ENCODE results near the gene SYCN.

SYCN gene

DNA sequence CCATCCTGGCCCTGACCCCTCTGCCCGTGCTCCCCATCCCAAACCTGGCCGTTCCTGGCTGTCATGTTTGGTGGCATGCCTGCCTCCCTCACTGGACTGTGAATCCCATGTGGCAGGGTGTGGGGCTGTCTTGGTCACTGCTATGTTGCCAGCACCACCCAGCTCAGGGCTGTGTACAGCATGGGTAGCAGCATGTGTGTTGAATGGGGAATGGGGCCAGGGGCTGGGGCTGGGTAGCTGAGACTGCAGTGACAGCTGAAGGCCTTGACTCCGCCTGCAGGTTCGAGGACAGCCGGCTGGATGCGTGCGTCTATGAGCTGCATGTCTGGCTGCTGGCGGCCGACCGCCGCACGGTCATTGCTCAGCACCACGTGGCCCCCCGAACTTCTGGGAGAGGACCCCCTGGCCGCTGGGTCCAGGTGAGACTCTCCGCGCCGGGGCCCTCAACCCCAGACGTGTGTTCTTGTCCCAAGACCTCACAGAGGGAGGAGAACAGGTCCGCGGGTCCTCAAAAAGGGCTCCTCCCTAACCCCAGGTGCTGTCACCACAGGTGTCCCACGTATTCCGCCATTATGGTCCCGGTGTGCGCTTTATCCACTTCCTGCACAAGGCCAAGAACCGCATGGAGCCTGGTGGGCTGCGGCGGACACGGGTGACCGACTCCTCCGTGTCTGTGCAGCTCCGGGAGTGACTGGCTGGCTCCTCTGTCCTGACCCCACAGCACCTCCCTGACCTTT lies 3.8 kb downstream of the SYCN start:
- H3K36me3 ChIP-seq (ENCODE audit: control insufficient read depth, insufficient read depth, low read length), result no peaks in the 10 kb centered on the region
- no peak overlapping the region for H3K4me3 ChIP-seq (ENCODE audit: low read length)
- H3K9me3 ChIP-seq (ENCODE audit: control insufficient read depth, low read length), result no peaks in the 10 kb centered on the region
- peaks cover 12% of the 10 kb centered on the region for H3K4me1 ChIP-seq (ENCODE audit: control insufficient read depth, insufficient read depth, low read length)
- peaks cover 61% of the 10 kb centered on the region for H3K27me3 ChIP-seq (ENCODE audit: control insufficient read depth, insufficient read depth, low read length)
- no peak overlapping the region for H3K9ac ChIP-seq (ENCODE audit: low read length)

- H3K36me3 ChIP-seq (ENCODE audit: control insufficient read depth, insufficient read depth, low read length), result no peaks in the 10 kb centered on the region
Measured at GRCh38 chr19:39199025-39199424, 5.0 kb downstream of the SYCN start.

DNA sequence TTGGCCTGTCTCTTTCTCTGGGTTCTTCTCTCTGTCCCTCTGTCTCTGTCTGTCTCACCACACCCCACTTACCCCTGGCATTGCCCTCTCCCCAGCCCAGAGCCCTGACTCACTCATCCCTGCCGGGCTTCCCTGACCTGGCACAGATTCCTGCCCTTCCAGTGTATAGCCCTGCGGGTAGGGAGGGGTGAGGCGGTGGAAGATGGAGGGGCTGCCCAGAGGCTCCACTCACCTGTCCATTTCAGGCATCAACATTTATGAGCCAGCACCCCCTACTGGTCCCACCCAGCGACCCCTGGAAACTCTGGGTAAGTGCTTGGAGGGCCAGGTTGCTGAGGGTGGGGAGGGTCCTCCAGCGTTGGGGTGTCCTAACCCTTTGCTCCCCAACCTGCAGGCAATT lies 6.3 kb downstream of the SYCN start:
- Histone ChIP-seq H3K4me3 (ENCODE audit: low read length) (no peak overlapping the region), H3K9me3 (ENCODE audit: control insufficient read depth, low read length) (no peaks in the 10 kb centered on the region), H3K27me3 (ENCODE audit: control insufficient read depth, insufficient read depth, low read length) (peaks cover 55% of the 10 kb centered on the region), H3K4me1 (ENCODE audit: control insufficient read depth, insufficient read depth, low read length) (peaks cover 6% of the 10 kb centered on the region), H3K36me3 (ENCODE audit: control insufficient read depth, insufficient read depth, low read length) (no peaks in the 10 kb centered on the region), H3K9ac (ENCODE audit: low read length) (no peak overlapping the region)

More at GRCh38 chr19:39199025-39199424, 5.0 kb downstream of the SYCN start:
- Histone ChIP-seq H3K4me1 (ENCODE audit: control insufficient read depth, insufficient read depth, low read length) (peaks cover 6% of the 10 kb centered on the region), H3K9me3 (ENCODE audit: control insufficient read depth, low read length) (no peaks in the 10 kb centered on the region), H3K4me3 (ENCODE audit: low read length) (no peak overlapping the region), H3K9ac (ENCODE audit: low read length) (no peak overlapping the region), H3K27me3 (ENCODE audit: control insufficient read depth, insufficient read depth, low read length) (peaks cover 64% of the 10 kb centered on the region)

DNA sequence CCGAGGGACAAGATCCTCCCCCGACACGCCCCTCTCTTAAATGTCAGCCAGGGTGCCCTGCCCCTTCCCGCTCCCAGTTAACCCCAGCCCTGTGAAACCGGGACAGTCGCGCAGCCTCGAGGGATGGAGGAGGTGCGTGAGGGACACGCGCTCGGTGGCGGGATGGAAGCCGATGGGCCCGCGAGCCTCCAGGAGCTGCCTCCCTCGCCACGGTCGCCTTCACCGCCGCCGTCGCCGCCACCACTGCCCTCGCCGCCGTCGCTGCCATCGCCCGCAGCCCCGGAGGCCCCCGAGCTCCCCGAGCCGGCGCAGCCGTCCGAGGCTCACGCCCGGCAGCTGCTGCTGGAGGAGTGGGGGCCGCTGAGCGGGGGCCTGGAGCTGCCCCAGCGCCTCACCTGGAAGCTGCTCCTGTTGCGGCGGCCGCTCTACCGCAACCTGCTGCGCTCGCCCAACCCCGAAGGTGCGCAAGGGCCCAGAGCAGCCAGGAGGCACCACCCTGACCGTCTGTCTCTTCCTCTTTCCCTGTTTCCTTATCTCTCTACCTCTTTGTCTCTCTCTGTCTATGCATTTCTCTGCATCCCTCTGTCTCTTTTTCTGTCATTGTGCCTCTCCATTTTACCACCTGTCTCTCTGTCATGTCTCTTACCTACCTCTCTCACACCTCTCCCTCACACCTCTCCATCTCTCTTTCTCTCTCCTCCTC lies 7.1 kb downstream of the SYCN start, which contains the start of gene NCCRP1:
NCCRP1 (plus strand) TSS at position 105 of the 703 bp plus-strand sequence; CDS start at position 124, 19 bp downstream.
- H3K9ac ChIP-seq (ENCODE audit: low read length), result no peak within 1 kb of the TSS
- no peaks in the 10 kb centered on the region for H3K9me3 ChIP-seq (ENCODE audit: control insufficient read depth, low read length)
- H3K4me1 ChIP-seq (ENCODE audit: control insufficient read depth, insufficient read depth, low read length), result peaks cover 6% of the 10 kb centered on the region
- no peaks in the 10 kb centered on the region for H3K36me3 ChIP-seq (ENCODE audit: control insufficient read depth, insufficient read depth, low read length)
- H3K27me3 ChIP-seq (ENCODE audit: control insufficient read depth, insufficient read depth, low read length), result peaks cover 54% of the 10 kb centered on the region
- no peak within 1 kb of the TSS for H3K4me3 ChIP-seq (ENCODE audit: low read length)

GRCh38 chr19:39196320-39196719 lies 7.7 kb downstream of the SYCN start:
- H3K4me1 ChIP-seq (ENCODE audit: control insufficient read depth, insufficient read depth, low read length), result peaks cover 6% of the 10 kb centered on the region
- no peak overlapping the region for H3K4me3 ChIP-seq (ENCODE audit: low read length)
- peaks cover 51% of the 10 kb centered on the region for H3K27me3 ChIP-seq (ENCODE audit: control insufficient read depth, insufficient read depth, low read length)
- H3K36me3 ChIP-seq (ENCODE audit: control insufficient read depth, insufficient read depth, low read length), result no peaks in the 10 kb centered on the region
- H3K9me3 ChIP-seq (ENCODE audit: control insufficient read depth, low read length), result no peaks in the 10 kb centered on the region
- H3K9ac ChIP-seq (ENCODE audit: low read length), result no peak overlapping the region

DNA sequence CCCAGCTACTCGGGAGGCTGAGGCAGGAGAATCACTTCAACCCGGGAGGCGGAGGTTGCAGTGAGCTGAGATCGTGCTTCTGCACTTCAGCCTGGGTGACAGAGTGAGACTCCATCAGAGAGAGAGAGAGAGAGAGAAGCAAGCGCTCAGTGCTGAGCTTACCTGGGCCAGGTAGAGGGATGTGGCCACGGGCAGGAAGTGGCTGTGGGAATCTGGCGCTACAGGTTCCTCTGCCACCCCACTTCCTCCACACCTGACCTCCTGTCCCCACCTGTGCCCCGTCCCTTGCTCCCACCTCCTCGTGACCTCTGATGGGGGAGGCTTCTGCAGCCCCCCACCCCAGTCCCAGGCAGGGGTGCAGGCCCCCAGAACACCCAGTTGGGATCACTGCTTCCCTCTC lies 8.3 kb downstream of the SYCN start:
- Histone ChIP-seq H3K9ac (ENCODE audit: low read length) (no peak overlapping the region), H3K9me3 (ENCODE audit: control insufficient read depth, low read length) (no peaks in the 10 kb centered on the region), H3K36me3 (ENCODE audit: control insufficient read depth, insufficient read depth, low read length) (no peaks in the 10 kb centered on the region), H3K4me3 (ENCODE audit: low read length) (no peak overlapping the region), H3K4me1 (ENCODE audit: control insufficient read depth, insufficient read depth, low read length) (peaks cover 6% of the 10 kb centered on the region), H3K27me3 (ENCODE audit: control insufficient read depth, insufficient read depth, low read length) (peaks cover 46% of the 10 kb centered on the region)

DNA sequence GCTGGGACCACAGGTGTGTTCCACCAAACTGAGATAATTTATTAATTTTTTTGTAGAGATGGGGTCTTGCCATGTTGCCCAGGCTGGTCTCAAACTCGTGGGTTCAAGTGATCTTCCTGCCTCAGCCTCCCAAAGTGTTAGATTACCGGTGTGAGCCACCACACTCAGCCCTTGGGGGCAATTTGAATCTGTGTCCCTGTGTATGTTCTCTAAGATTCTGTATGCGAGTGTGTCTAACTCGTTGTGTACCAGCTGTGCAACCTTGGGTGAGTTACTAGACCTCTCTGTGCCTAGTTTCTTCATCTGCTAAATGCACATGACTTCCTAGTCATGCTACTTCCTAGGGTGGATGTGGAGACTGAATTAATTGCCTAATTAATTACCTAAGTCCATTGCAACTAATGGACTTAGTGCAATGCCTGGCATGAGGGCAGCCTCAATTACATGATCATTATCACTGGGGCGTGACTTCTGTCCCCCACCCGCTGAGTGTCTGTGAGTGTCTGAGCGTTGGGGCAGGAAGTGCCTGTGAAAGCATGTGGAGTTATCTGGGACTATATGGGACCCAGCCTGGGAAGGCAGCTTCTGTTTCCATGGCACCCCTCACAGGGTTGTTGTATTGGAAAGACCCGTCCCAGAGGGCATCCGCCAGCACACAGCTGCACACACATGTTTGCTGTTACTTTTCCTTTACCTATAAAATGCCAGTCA lies 9.1 kb downstream of the SYCN start:
- Histone ChIP-seq H3K36me3 (ENCODE audit: control insufficient read depth, insufficient read depth, low read length) (no peaks in the 10 kb centered on the region), H3K4me3 (ENCODE audit: low read length) (no peak overlapping the region), H3K9ac (ENCODE audit: low read length) (no peak overlapping the region), H3K9me3 (ENCODE audit: control insufficient read depth, low read length) (no peaks in the 10 kb centered on the region), H3K4me1 (ENCODE audit: control insufficient read depth, insufficient read depth, low read length) (peaks cover 6% of the 10 kb centered on the region), H3K27me3 (ENCODE audit: control insufficient read depth, insufficient read depth, low read length) (peaks cover 40% of the 10 kb centered on the region)

- Histone ChIP-seq H3K27me3 (ENCODE audit: control insufficient read depth, insufficient read depth, low read length) (peaks cover 37% of the 10 kb centered on the region), H3K9ac (ENCODE audit: low read length) (no peak overlapping the region), H3K36me3 (ENCODE audit: control insufficient read depth, insufficient read depth, low read length) (no peaks in the 10 kb centered on the region), H3K4me3 (ENCODE audit: low read length) (no peak overlapping the region), H3K9me3 (ENCODE audit: control insufficient read depth, low read length) (no peaks in the 10 kb centered on the region), H3K4me1 (ENCODE audit: control insufficient read depth, insufficient read depth, low read length) (peaks cover 3% of the 10 kb centered on the region)
Measured at GRCh38 chr19:39193803-39194202, 10.3 kb downstream of the SYCN start.

GRCh38 chr19:39192846-39193245 lies 11.2 kb downstream of the SYCN start:
- Histone ChIP-seq H3K4me3 (ENCODE audit: low read length) (no peak overlapping the region), H3K27me3 (ENCODE audit: control insufficient read depth, insufficient read depth, low read length) (peaks cover 31% of the 10 kb centered on the region), H3K36me3 (ENCODE audit: control insufficient read depth, insufficient read depth, low read length) (no peaks in the 10 kb centered on the region), H3K9me3 (ENCODE audit: control insufficient read depth, low read length) (no peaks in the 10 kb centered on the region), H3K4me1 (ENCODE audit: control insufficient read depth, insufficient read depth, low read length) (peaks cover 3% of the 10 kb centered on the region), H3K9ac (ENCODE audit: low read length) (no peak overlapping the region)

GRCh38 chr19:39190768-39191167 lies 13.3 kb downstream of the SYCN start:
- Histone ChIP-seq H3K9ac (ENCODE audit: low read length) (no peak overlapping the region), H3K4me1 (ENCODE audit: control insufficient read depth, insufficient read depth, low read length) (peaks cover 3% of the 10 kb centered on the region), H3K27me3 (ENCODE audit: control insufficient read depth, insufficient read depth, low read length) (peaks cover 16% of the 10 kb centered on the region), H3K4me3 (ENCODE audit: low read length) (no peak overlapping the region), H3K9me3 (ENCODE audit: control insufficient read depth, low read length) (no peaks in the 10 kb centered on the region), H3K36me3 (ENCODE audit: control insufficient read depth, insufficient read depth, low read length) (no peaks in the 10 kb centered on the region)

- H3K36me3 ChIP-seq (ENCODE audit: control insufficient read depth, insufficient read depth, low read length), result no peaks in the 10 kb centered on the region
- H3K27me3 ChIP-seq (ENCODE audit: control insufficient read depth, insufficient read depth, low read length), result peaks cover 7% of the 10 kb centered on the region
- H3K9ac ChIP-seq (ENCODE audit: low read length), result no peak overlapping the region
- no peak overlapping the region for H3K4me3 ChIP-seq (ENCODE audit: low read length)
- no peaks in the 10 kb centered on the region for H3K9me3 ChIP-seq (ENCODE audit: control insufficient read depth, low read length)
- H3K4me1 ChIP-seq (ENCODE audit: control insufficient read depth, insufficient read depth, low read length), result no peaks in the 10 kb centered on the region
Measured at GRCh38 chr19:39188960-39189359, 15.1 kb downstream of the SYCN start.

GRCh38 chr19:39187552-39187943 lies 16.5 kb downstream of the SYCN start:
- Histone ChIP-seq H3K36me3 (ENCODE audit: control insufficient read depth, insufficient read depth, low read length) (no peaks in the 10 kb centered on the region), H3K27me3 (ENCODE audit: control insufficient read depth, insufficient read depth, low read length) (peaks cover 7% of the 10 kb centered on the region), H3K9me3 (ENCODE audit: control insufficient read depth, low read length) (no peaks in the 10 kb centered on the region), H3K4me1 (ENCODE audit: control insufficient read depth, insufficient read depth, low read length) (no peaks in the 10 kb centered on the region), H3K9ac (ENCODE audit: low read length) (no peak overlapping the region), H3K4me3 (ENCODE audit: low read length) (no peak overlapping the region)
